Astrocyte (in vitro differentiated cells and primary cell): Measurements from ENCODE around the gene LRRC27.

ENCODE experiments used
- EZH2 ChIP-seq: IDR thresholded peaks from 2 replicates; pipeline ENCODE4 v1.6.1; 2012; ENCODE audit warnings: mild to moderate bottlenecking, low read length, inconsistent platforms; ENCODE audit not compliant: insufficient read depth
- TF ChIP-seq, protein P1 (sequence below): IDR thresholded peaks from 2 replicates; pipeline ENCODE4 v1.5.1; 2011; ENCODE audit warnings: low read depth, mild to moderate bottlenecking, inconsistent platforms, low read length, moderate library complexity; ENCODE audit not compliant: insufficient read depth

GRCh38 chr10:132395704-132396493 lies 63.9 kb downstream of the LRRC27 start:
- TF ChIP-seq, protein P1, sequence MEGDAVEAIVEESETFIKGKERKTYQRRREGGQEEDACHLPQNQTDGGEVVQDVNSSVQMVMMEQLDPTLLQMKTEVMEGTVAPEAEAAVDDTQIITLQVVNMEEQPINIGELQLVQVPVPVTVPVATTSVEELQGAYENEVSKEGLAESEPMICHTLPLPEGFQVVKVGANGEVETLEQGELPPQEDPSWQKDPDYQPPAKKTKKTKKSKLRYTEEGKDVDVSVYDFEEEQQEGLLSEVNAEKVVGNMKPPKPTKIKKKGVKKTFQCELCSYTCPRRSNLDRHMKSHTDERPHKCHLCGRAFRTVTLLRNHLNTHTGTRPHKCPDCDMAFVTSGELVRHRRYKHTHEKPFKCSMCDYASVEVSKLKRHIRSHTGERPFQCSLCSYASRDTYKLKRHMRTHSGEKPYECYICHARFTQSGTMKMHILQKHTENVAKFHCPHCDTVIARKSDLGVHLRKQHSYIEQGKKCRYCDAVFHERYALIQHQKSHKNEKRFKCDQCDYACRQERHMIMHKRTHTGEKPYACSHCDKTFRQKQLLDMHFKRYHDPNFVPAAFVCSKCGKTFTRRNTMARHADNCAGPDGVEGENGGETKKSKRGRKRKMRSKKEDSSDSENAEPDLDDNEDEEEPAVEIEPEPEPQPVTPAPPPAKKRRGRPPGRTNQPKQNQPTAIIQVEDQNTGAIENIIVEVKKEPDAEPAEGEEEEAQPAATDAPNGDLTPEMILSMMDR, result no peak
- TF ChIP-seq EZH2, result no peak
